Measurements from ENCODE around the gene DOK1.
A peak's percentile ranks its signal among the peaks of the same experiment; 100 is the strongest.

Gene DOK1

GRCh38 chr2:74573747-74574562 is 19.4 kb downstream of the DOK1 start:
- no peaks in the 10 kb centered on the region for H3K36me3 ChIP-seq (ENCODE audit: control insufficient read depth, insufficient read depth, low read length)
- H3K9me3 ChIP-seq (ENCODE audit: control insufficient read depth, low read length): no peaks in the 10 kb centered on the region
- H3K4me1 ChIP-seq (ENCODE audit: control insufficient read depth, insufficient read depth, low read length, poor library complexity, severe bottlenecking): peaks cover 7% of the 10 kb centered on the region
- 69 to 83% methylated on average over 4 to 5 of the region's 7 CpGs for WGBS, 2 experiments (ENCODE audit: insufficient coverage in 2 of 2)
- H3K27ac ChIP-seq (ENCODE audit: low read depth, low read length, severe bottlenecking): no peak overlapping the region
- no peak overlapping the region for H3K4me3 ChIP-seq (ENCODE audit: extremely low read depth, insufficient read depth, low read length, poor library complexity, severe bottlenecking)

DNA sequence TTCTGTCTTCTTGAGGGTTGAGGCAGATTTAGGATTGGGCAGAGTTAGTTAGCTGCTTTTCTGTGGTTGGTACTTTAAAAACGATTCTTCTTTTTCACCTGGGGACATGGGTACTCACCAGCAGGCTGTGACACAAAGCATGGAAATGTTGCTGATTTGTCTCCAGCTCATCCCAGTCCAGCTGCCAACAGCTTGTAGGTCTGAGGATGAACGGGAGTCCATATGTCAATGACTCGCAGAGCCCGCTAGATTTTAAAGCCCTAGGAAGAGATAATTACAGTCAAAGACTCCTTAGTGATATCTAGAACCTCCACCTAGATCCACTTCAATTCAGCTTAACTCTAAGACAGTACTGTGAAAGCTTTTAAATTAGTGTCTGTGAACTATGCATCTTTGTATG is 20.8 kb downstream of the DOK1 start:
- no peaks in the 10 kb centered on the region for H3K36me3 ChIP-seq (ENCODE audit: control insufficient read depth, insufficient read depth, low read length)
- no peak overlapping the region for H3K27ac ChIP-seq (ENCODE audit: low read depth, low read length, severe bottlenecking)
- WGBS, 2 experiments (ENCODE audit: insufficient coverage in 2 of 2): 82 to 92% methylated on average over 2 to 3 of the region's 4 CpGs
- no peak overlapping the region for H3K4me3 ChIP-seq (ENCODE audit: extremely low read depth, insufficient read depth, low read length, poor library complexity, severe bottlenecking)
- H3K4me1 ChIP-seq (ENCODE audit: control insufficient read depth, insufficient read depth, low read length, poor library complexity, severe bottlenecking): peaks cover 7% of the 10 kb centered on the region
- no peaks in the 10 kb centered on the region for H3K9me3 ChIP-seq (ENCODE audit: control insufficient read depth, low read length)

DNA sequence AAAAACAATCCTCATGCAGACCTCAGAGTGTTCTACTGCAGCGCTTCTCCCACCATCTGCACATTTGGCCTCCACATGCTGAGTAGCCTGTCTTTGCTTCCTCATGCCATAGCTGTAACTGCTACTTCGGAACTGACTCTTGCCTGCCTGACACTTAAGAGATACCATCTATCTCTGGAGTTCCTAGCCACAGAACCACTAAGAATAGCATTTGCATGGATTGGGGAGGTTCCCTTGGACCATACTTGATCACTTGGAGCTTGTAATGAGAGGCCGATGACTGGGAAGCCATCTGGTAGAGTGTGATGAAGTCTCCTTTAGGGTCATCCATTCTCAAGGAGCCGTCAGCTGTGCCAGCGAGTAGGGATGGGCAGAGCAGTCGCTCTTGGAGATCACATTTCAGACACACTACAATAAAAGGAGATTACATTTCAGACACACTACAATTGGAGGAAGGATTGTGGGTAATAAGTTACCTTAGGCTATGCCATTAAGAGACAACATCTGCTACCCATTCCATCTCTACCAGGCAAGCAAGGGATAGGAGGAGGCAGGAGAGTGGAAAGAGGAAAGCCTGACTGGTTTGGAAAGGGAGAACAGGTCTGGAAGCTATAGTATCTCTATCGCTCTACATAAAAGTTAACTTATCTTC is 21.8 kb downstream of the DOK1 start:
- 96 to 97% methylated on average over 3 to 4 of the region's 7 CpGs for WGBS, 2 experiments (ENCODE audit: insufficient coverage in 2 of 2)

GRCh38 chr2:74576863-74577229 is 22.3 kb downstream of the DOK1 start:
- peaks cover 7% of the 10 kb centered on the region for H3K4me1 ChIP-seq (ENCODE audit: control insufficient read depth, insufficient read depth, low read length, poor library complexity, severe bottlenecking)
- no peak overlapping the region for H3K4me3 ChIP-seq (ENCODE audit: extremely low read depth, insufficient read depth, low read length, poor library complexity, severe bottlenecking)
- H3K9me3 ChIP-seq (ENCODE audit: control insufficient read depth, low read length): no peaks in the 10 kb centered on the region
- no peaks in the 10 kb centered on the region for H3K36me3 ChIP-seq (ENCODE audit: control insufficient read depth, insufficient read depth, low read length)
- no CpG with 5 or more reads among the region's 1 CpG for WGBS, 2 experiments (ENCODE audit: insufficient coverage in 2 of 2)
- no peak overlapping the region for H3K27ac ChIP-seq (ENCODE audit: low read depth, low read length, severe bottlenecking)

More for the DNA sequence above, 21.8 kb downstream of the DOK1 start:
- Histone ChIP-seq H3K4me1 (ENCODE audit: control insufficient read depth, insufficient read depth, low read length, poor library complexity, severe bottlenecking) (peaks cover 7% of the 10 kb centered on the region), H3K27ac (ENCODE audit: low read depth, low read length, severe bottlenecking) (no peak overlapping the region), H3K36me3 (ENCODE audit: control insufficient read depth, insufficient read depth, low read length) (no peaks in the 10 kb centered on the region), H3K4me3 (ENCODE audit: extremely low read depth, insufficient read depth, low read length, poor library complexity, severe bottlenecking) (no peak overlapping the region), H3K9me3 (ENCODE audit: control insufficient read depth, low read length) (no peaks in the 10 kb centered on the region)

DNA sequence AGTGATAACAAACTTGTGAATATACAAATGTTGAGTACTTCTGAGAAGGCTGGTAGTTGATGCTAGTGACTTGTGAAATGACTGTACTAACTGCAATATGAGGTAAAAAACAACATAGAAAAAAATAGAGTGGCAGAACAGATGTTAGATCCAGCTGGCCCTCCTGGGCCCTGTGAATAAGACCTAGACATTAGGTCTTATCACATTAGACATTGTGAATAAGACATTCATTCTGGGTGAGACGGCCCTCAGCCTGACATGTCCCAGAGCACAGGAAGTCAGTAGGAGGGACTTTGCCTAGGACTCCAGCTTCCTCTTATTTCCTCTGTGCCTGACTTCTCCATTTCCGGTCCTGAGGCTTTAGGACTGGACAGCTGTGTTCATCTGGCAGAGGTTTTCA is 22.9 kb downstream of the DOK1 start:
- Histone ChIP-seq H3K4me3 (ENCODE audit: extremely low read depth, insufficient read depth, low read length, poor library complexity, severe bottlenecking) (no peak overlapping the region), H3K36me3 (ENCODE audit: control insufficient read depth, insufficient read depth, low read length) (no peaks in the 10 kb centered on the region), H3K27ac (ENCODE audit: low read depth, low read length, severe bottlenecking) (no peak overlapping the region), H3K9me3 (ENCODE audit: control insufficient read depth, low read length) (no peaks in the 10 kb centered on the region), H3K4me1 (ENCODE audit: control insufficient read depth, insufficient read depth, low read length, poor library complexity, severe bottlenecking) (peaks cover 7% of the 10 kb centered on the region)
- 90 to 100% methylated on average over 1 of the region's 2 CpGs for WGBS, 2 experiments (ENCODE audit: insufficient coverage in 2 of 2)

DNA sequence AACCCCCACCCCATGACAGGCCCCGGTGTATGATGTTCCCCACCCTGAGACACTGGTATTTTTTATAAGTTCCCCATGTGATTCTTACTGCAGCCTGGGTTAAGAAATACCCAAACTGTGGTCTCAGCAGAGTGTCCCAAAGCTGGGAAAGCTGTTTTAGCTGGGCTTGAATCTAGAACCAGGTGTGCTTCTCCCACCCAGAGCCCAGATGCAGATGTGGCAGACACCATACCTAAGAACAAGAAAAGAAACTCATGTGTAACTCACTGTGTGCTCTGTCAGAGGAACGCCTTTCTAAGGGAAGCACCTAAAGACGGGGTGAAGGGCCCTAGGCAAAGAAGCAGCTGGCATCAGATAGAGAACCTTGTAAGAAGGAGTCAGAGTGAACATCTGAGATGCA is 23.9 kb downstream of the DOK1 start:
- Histone ChIP-seq H3K4me3 (ENCODE audit: extremely low read depth, insufficient read depth, low read length, poor library complexity, severe bottlenecking) (no peak overlapping the region), H3K36me3 (ENCODE audit: control insufficient read depth, insufficient read depth, low read length) (no peaks in the 10 kb centered on the region), H3K4me1 (ENCODE audit: control insufficient read depth, insufficient read depth, low read length, poor library complexity, severe bottlenecking) (peaks cover 11% of the 10 kb centered on the region), H3K27ac (ENCODE audit: low read depth, low read length, severe bottlenecking) (no peak overlapping the region), H3K9me3 (ENCODE audit: control insufficient read depth, low read length) (no peaks in the 10 kb centered on the region)
- 96 to 100% methylated on average over 2 of the region's 3 CpGs for WGBS, 2 experiments (ENCODE audit: insufficient coverage in 2 of 2)

DNA sequence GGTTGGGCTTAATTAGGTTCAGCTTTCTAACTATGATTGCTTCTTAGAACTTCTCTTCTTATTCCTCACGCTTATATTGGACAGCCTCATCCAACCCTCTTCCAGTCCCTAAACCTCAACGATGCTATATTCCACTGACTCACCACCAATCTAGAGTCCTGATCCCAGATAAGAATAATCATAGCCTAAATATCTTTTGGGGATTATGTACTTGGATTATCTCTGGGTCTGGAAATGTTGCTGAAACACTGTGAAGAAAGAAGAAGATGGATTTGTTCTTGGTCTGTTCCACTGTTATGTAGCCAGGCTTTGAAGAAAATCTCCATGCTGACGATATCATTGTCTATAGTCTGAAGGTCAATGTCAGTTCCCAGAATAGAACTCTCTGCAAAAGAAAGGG is 26.9 kb downstream of the DOK1 start:
- Histone ChIP-seq H3K4me3 (ENCODE audit: extremely low read depth, insufficient read depth, low read length, poor library complexity, severe bottlenecking) (no peak overlapping the region), H3K27ac (ENCODE audit: low read depth, low read length, severe bottlenecking) (no peak overlapping the region), H3K4me1 (ENCODE audit: control insufficient read depth, insufficient read depth, low read length, poor library complexity, severe bottlenecking) (peaks cover 18% of the 10 kb centered on the region), H3K36me3 (ENCODE audit: control insufficient read depth, insufficient read depth, low read length) (no peaks in the 10 kb centered on the region), H3K9me3 (ENCODE audit: control insufficient read depth, low read length) (no peaks in the 10 kb centered on the region)
- WGBS, 2 experiments (ENCODE audit: insufficient coverage in 2 of 2): 94% methylated on average over 2 of the region's 3 CpGs; no CpG with 5 or more reads in 1 of the 2 experiments

DNA sequence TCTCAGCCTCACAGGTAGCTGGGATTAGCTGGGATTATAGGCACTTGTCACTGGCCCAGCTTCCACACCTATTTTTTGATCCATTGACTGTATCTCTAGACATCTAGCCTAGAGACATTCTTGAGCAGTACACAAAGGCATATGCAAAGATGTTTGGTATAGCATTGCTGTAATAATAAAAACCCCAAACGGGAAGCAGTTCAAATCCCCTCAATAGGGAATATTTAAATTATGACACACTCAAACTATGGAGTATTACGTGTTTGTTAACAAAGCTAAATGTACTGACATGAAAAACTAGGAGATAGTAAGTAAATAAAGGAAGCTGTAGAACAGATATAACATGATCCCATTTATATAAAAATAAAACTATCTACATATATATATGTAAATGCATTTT is 27.7 kb downstream of the DOK1 start:
- H3K9me3 ChIP-seq (ENCODE audit: control insufficient read depth, low read length): no peaks in the 10 kb centered on the region
- H3K27ac ChIP-seq (ENCODE audit: low read depth, low read length, severe bottlenecking): no peak overlapping the region
- no peak overlapping the region for H3K4me3 ChIP-seq (ENCODE audit: extremely low read depth, insufficient read depth, low read length, poor library complexity, severe bottlenecking)
- no peaks in the 10 kb centered on the region for H3K36me3 ChIP-seq (ENCODE audit: control insufficient read depth, insufficient read depth, low read length)
- no CpG with 5 or more reads among the region's 2 CpGs for WGBS, 2 experiments (ENCODE audit: insufficient coverage in 2 of 2)
- peaks cover 15% of the 10 kb centered on the region for H3K4me1 ChIP-seq (ENCODE audit: control insufficient read depth, insufficient read depth, low read length, poor library complexity, severe bottlenecking)

- peak overlapping the region; percentile 83 for H3K27ac ChIP-seq (ENCODE audit: low read depth, low read length, severe bottlenecking)
- peaks cover 15% of the 10 kb centered on the region for H3K4me1 ChIP-seq (ENCODE audit: control insufficient read depth, insufficient read depth, low read length, poor library complexity, severe bottlenecking)
- H3K9me3 ChIP-seq (ENCODE audit: control insufficient read depth, low read length): no peaks in the 10 kb centered on the region
- no peak overlapping the region for H3K4me3 ChIP-seq (ENCODE audit: extremely low read depth, insufficient read depth, low read length, poor library complexity, severe bottlenecking)
- no peaks in the 10 kb centered on the region for H3K36me3 ChIP-seq (ENCODE audit: control insufficient read depth, insufficient read depth, low read length)
Measured at GRCh38 chr2:74583504-74583903, 29.0 kb downstream of the DOK1 start.

GRCh38 chr2:74584088-74584645 is 29.6 kb downstream of the DOK1 start:
- Histone ChIP-seq H3K36me3 (ENCODE audit: control insufficient read depth, insufficient read depth, low read length) (no peaks in the 10 kb centered on the region), H3K9me3 (ENCODE audit: control insufficient read depth, low read length) (no peaks in the 10 kb centered on the region), H3K27ac (ENCODE audit: low read depth, low read length, severe bottlenecking) (peak overlapping the region; percentile 83), H3K4me3 (ENCODE audit: extremely low read depth, insufficient read depth, low read length, poor library complexity, severe bottlenecking) (no peak overlapping the region), H3K4me1 (ENCODE audit: control insufficient read depth, insufficient read depth, low read length, poor library complexity, severe bottlenecking) (peaks cover 15% of the 10 kb centered on the region)
- WGBS, 2 experiments (ENCODE audit: insufficient coverage in 2 of 2): 63 to 65% methylated on average over 2 of the region's 2 CpGs
